ENCODE measurements around the gene WTAP. TPM values are rescaled to one million over a fixed set of nuclear protein-coding genes. Genes with fewer than 3 reads are reported as not detected.
A peak's percentile ranks its signal among the peaks of the same experiment; 100 is the strongest.

Gene WTAP
- total and polyA plus RNA-seq, 2 of the 8 experiments (the other 6 are each of a cell fraction or from before 2014, with no cell fraction given) = 32.6 to 120 TPM

GRCh38 chr6:159693894-159694545 is 33.3 kb upstream of the WTAP start:
- Histone ChIP-seq H3K4me3 (ENCODE audit: extremely low read depth in 1 of 4, insufficient read depth in 2 of 4, low read depth in 3 of 4, low read length in 4 of 4) (peak overlapping the region; percentile 51 to 99 (median 88)), H2BK120ac (replicated peaks; ENCODE audit: low read depth, low read length) (no peak overlapping the region), H2AK5ac (ENCODE audit: low read depth, low read length) (no peak overlapping the region), H3K9ac (replicated peaks in 1 of 4; ENCODE audit: extremely low read depth in 1 of 4, low read depth in 3 of 4, low read length in 3 of 4) (peak overlapping the region in 3 of 4 experiments; percentile 35 to 87 (median 76); a peak in 5 of 7 replicates), H2AFZ (ENCODE audit: low read length) (peak overlapping the region; percentile 8), H3K4me2 (ENCODE audit: insufficient read depth in 1 of 2, low read depth in 2 of 2, low read length in 2 of 2) (peak overlapping the region; percentile 90 to 96), H3K79me1 (ENCODE audit: low read depth, low read length) (peaks cover 5% of the 10 kb centered on the region), H3K27me3 (replicated peaks in 1 of 4; ENCODE audit: control insufficient read depth in 3 of 4, extremely low read depth in 1 of 4, insufficient read depth in 3 of 4, low read length in 3 of 4) (no peaks in the 10 kb centered on the region), H2BK5ac (ENCODE audit: low read depth, low read length) (peak overlapping the region; percentile 60; the same call in 1 of the 2 replicates), H3K56ac (replicated peaks; ENCODE audit: insufficient read length, low read depth, low read length) (no peak overlapping the region), H3K4me1 (replicated peaks in 1 of 4; ENCODE audit: control insufficient read depth in 3 of 4, insufficient read depth in 4 of 4, low read length in 3 of 4) (peaks cover 3 to 15% (median 8%) of the 10 kb centered on the region in 4 experiments), H3K79me2 (ENCODE audit: control insufficient read depth in 1 of 2, insufficient read depth in 2 of 2, low read length in 2 of 2) (peaks cover 2 to 23% of the 10 kb centered on the region in 2 experiments; a peak in 3 of 4 replicates), H3K4ac (replicated peaks; ENCODE audit: insufficient read length, low read depth, low read length) (no peak overlapping the region), H3K23ac (ENCODE audit: insufficient read length) (no peak overlapping the region), H2BK15ac (ENCODE audit: low read length) (0 out of 2 replicates have a peak overlapping the region, but pooled peaks have one; percentile 53), H3K27ac (ENCODE audit: low read depth, low read length) (peak overlapping the region; percentile 95; the same call in 1 of the 2 replicates), H3K36me3 (ENCODE audit: control insufficient read depth in 2 of 4, insufficient read depth in 4 of 4, low read length in 3 of 4) (peaks cover 0 to 3% (median under 1%) of the 10 kb centered on the region in 4 experiments; a peak in 2 of 8 replicates), H4K20me1 (replicated peaks in 1 of 2; ENCODE audit: control insufficient read depth in 1 of 2, insufficient read depth in 2 of 2, low read length in 2 of 2) (peaks cover 4 to 8% of the 10 kb centered on the region in 2 experiments), H3K14ac (ENCODE audit: insufficient read length) (no peak overlapping the region), H2BK12ac (ENCODE audit: low read depth, low read length) (0 out of 2 replicates have a peak overlapping the region, but pooled peaks have one; percentile 84), H4K8ac (ENCODE audit: extremely low read depth, insufficient read depth, low read length) (no peak overlapping the region), H4K91ac (replicated peaks; ENCODE audit: insufficient read length, low read length) (no peak overlapping the region), H3K23me2 (ENCODE audit: low read depth, low read length) (peaks cover 14% of the 10 kb centered on the region), H2BK20ac (ENCODE audit: low read length) (no peak overlapping the region), H4K5ac (ENCODE audit: insufficient read length, low read depth, low read length) (no peak overlapping the region), H3K18ac (ENCODE audit: extremely low read depth, low read length) (peak overlapping the region; percentile 87; the same call in 1 of the 2 replicates), H3K9me3 (ENCODE audit: insufficient read depth in 2 of 2, low read depth in 1 of 2, low read length in 1 of 2) (no peaks in the 10 kb centered on the region)
- no peak for FAIRE-seq
- 0 out of 2 replicates have a peak, but pooled peaks have one; percentile 2 for TF ChIP-seq PHF8 (conservative IDR thresholded peaks at IDR 0.05; ENCODE audit: low read depth, low read length)
- no peak for TF ChIP-seq FOSL1 (IDR thresholded peaks at IDR 0.05; ENCODE audit: insufficient read depth, low read depth, low read length)
- no peak for TF ChIP-seq NRF1 (IDR thresholded peaks at IDR 0.05; ENCODE audit: low read depth, low read length)
- TF ChIP-seq BACH1 (IDR thresholded peaks at IDR 0.05; ENCODE audit: low read length) = no peak
- ChIA-PET POLR2A (ENCODE audit: partially characterized antibody) (interaction anchor here (0.6 to 4.5 kb wide), 13 partner anchors 8 to 97 kb away, joined by 3 to 32 read pairs (median 6); partner anchors contain the start of genes ACAT2, MRPL18, TCP1 and WTAP), CTCF (ENCODE audit: partially characterized antibody) (interaction anchor here (1.1 to 1.5 kb wide), 2 partner anchors 7 to 26 kb away, joined by 4 to 5 read pairs; no protein-coding TSS in a partner anchor)
- whole genome bisulfite sequencing, 2 experiments (ENCODE audit: extremely low coverage in 1 of 2, insufficient coverage in 1 of 2, insufficient read length in 1 of 2, insufficient replicate concordance in 2 of 2, low coverage in 1 of 2, low lambda C conversion rate in 2 of 2, missing lambda C conversion rate in 1 of 2) = 50% methylated on average over 14 of the region's 14 CpGs; no CpG with 5 or more reads in 1 of the 2 experiments
- no peak for DNase-seq (ENCODE audit: low read depth in 1 of 2, low spot score in 2 of 2)
